SK-N-SH treated with all-trans-retinoic acid at 6 μM for 48 hours (cell line): ENCODE results near the gene NRGN.

Experiments used
- BACH2 ChIP-seq: fragments of 250-450 bp; sonication (Bioruptor Pico); IDR thresholded peaks from 2 replicates; pipeline ENCODE4 v1.9.0; 2021; ENCODE audit warnings: mild to moderate bottlenecking, borderline replicate concordance
- CSDC2 ChIP-seq: fragments of 250-450 bp; sonication (Bioruptor Pico); IDR thresholded peaks from 2 replicates; pipeline ENCODE4 v1.5.0; 2020; ENCODE audit warnings: mild to moderate bottlenecking, moderate library complexity
- CSRNP3 ChIP-seq: fragments of 250-450 bp; sonication (Bioruptor Pico); IDR thresholded peaks from 2 replicates; pipeline ENCODE4 v1.5.1; 2021; ENCODE audit warnings: mild to moderate bottlenecking, moderate library complexity
- ISL1 ChIP-seq: fragments of 250-450 bp; sonication (Bioruptor Pico); IDR thresholded peaks from 2 replicates; pipeline ENCODE4 v2.1.2; 2022; ENCODE audit warnings: mild to moderate bottlenecking, moderate library complexity
- TOX ChIP-seq: fragments of 250-450 bp; sonication (Bioruptor Pico); IDR thresholded peaks from 2 replicates; pipeline ENCODE4 v1.8.0; 2021; ENCODE audit warnings: mild to moderate bottlenecking, moderate library complexity, borderline replicate concordance
- ZFP30 ChIP-seq: fragments of 450-650 bp; formaldehyde crosslinking; IDR thresholded peaks from 2 replicates; pipeline ENCODE4 v1.5.0; 2022; ENCODE audit warnings: mild to moderate bottlenecking, moderate library complexity

GRCh38 chr11:124712392-124712791 is 27.4 kb upstream of the NRGN start:
- TF ChIP-seq CSRNP3 (CRISPR knock-in tag) (no peak), ZFP30 (no peak), TOX (CRISPR knock-in tag) (no peak), CSDC2 (CRISPR knock-in tag) (no peak), BACH2 (CRISPR knock-in tag) (no peak), ISL1 (CRISPR knock-in tag) (no peak)
